HUES64 (cell line): Measurements from ENCODE around the gene SOX18.

Experiments used
- H3K27ac ChIP-seq: 2 replicates; pipeline ENCODE4 v1.7.0; 2013; ENCODE audit warnings: low read depth, low read length, inconsistent platforms
- H3K27me3 ChIP-seq: 2 replicates; pipeline ENCODE4 v1.6.1; 2013; ENCODE audit warnings: mild to moderate bottlenecking, low read length; ENCODE audit not compliant: insufficient read depth
- H3K36me3 ChIP-seq: 2 replicates; pipeline ENCODE4 v1.6.1; 2013; ENCODE audit warnings: mild to moderate bottlenecking, low read length; ENCODE audit not compliant: insufficient read depth
- H3K4me1 ChIP-seq: 2 replicates; pipeline ENCODE4 v1.6.1; 2013; ENCODE audit warnings: mild to moderate bottlenecking, low read length, moderate library complexity; ENCODE audit not compliant: insufficient read depth
- H3K4me3 ChIP-seq: 2 replicates; pipeline ENCODE4 v1.5.1; 2013; ENCODE audit warnings: mild to moderate bottlenecking, low read length, moderate library complexity
- H3K9ac ChIP-seq: 2 replicates; pipeline ENCODE4 v1.6.1; 2013; ENCODE audit warnings: mild to moderate bottlenecking, low read depth, low read length
- H3K9me3 ChIP-seq: 2 replicates; pipeline ENCODE4 v1.6.1; 2013; ENCODE audit warnings: low read depth, low read length; ENCODE audit not compliant: insufficient read depth
- WGBS: fragments of 150-250, 120-280 bp; methylation state at CpG from one replicate; pipeline ENCODE4 v1.1.7; 2013; ENCODE audit warnings: missing lambda C conversion rate; 5-methylcytosine and 5-hydroxymethylcytosine counted together

SOX18 gene

GRCh38 chr20:64048402-64049044, 916 bp downstream of the SOX18 start:
- no peak overlapping the region for H3K27ac ChIP-seq
- no peaks in the 10 kb centered on the region for H3K36me3 ChIP-seq
- H3K4me3 ChIP-seq, result peak overlapping the region; percentile 31
- 3% methylated on average over 95 of the region's 101 CpGs for WGBS
- peaks cover 76% of the 10 kb centered on the region for H3K27me3 ChIP-seq
- peaks cover 7% of the 10 kb centered on the region; the same call in 1 of the 2 replicates for H3K4me1 ChIP-seq
- H3K9ac ChIP-seq, result peak overlapping the region; percentile 34; the same call in 1 of the 2 replicates
- H3K9me3 ChIP-seq, result no peaks in the 10 kb centered on the region

- Histone ChIP-seq H3K27ac (no peak overlapping the region), H3K4me3 (peak overlapping the region; percentile 31), H3K9me3 (no peaks in the 10 kb centered on the region), H3K27me3 (peaks cover 81% of the 10 kb centered on the region), H3K4me1 (peaks cover 7% of the 10 kb centered on the region; the same call in 1 of the 2 replicates), H3K9ac (peak overlapping the region; percentile 34; the same call in 1 of the 2 replicates), H3K36me3 (no peaks in the 10 kb centered on the region)
- WGBS, result 6% methylated on average over 49 of the region's 49 CpGs
Measured at GRCh38 chr20:64047968-64048401, 1.5 kb downstream of the SOX18 start.

- peaks cover 87% of the 10 kb centered on the region for H3K27me3 ChIP-seq
- 89% methylated on average over 8 of the region's 8 CpGs for WGBS
Measured at GRCh38 chr20:64047046-64047389, 2.4 kb downstream of the SOX18 start.

GRCh38 chr20:64045346-64046011, 4.0 kb downstream of the SOX18 start:
- H3K4me3 ChIP-seq, result no peak overlapping the region
- no peak overlapping the region for H3K9ac ChIP-seq
- WGBS, result 69% methylated on average over 11 of the region's 11 CpGs
- H3K36me3 ChIP-seq, result no peaks in the 10 kb centered on the region
- H3K27me3 ChIP-seq, result peaks cover 96% of the 10 kb centered on the region
- H3K4me1 ChIP-seq, result peaks cover 7% of the 10 kb centered on the region; the same call in 1 of the 2 replicates
- H3K9me3 ChIP-seq, result no peaks in the 10 kb centered on the region
- no peak overlapping the region for H3K27ac ChIP-seq

More at GRCh38 chr20:64047046-64047389, 2.4 kb downstream of the SOX18 start:
- Histone ChIP-seq H3K27ac (no peak overlapping the region), H3K4me3 (no peak overlapping the region), H3K36me3 (no peaks in the 10 kb centered on the region), H3K9ac (no peak overlapping the region), H3K4me1 (peaks cover 7% of the 10 kb centered on the region; the same call in 1 of the 2 replicates), H3K9me3 (no peaks in the 10 kb centered on the region)

GRCh38 chr20:64044484-64045247, 4.8 kb downstream of the SOX18 start:
- no peak overlapping the region for H3K4me3 ChIP-seq
- H3K27me3 ChIP-seq, result peaks cover 96% of the 10 kb centered on the region
- WGBS, result 79% methylated on average over 14 of the region's 14 CpGs
- no peaks in the 10 kb centered on the region for H3K36me3 ChIP-seq
- H3K9ac ChIP-seq, result no peak overlapping the region
- no peak overlapping the region for H3K27ac ChIP-seq
- peaks cover 7% of the 10 kb centered on the region; the same call in 1 of the 2 replicates for H3K4me1 ChIP-seq
- H3K9me3 ChIP-seq, result no peaks in the 10 kb centered on the region

GRCh38 chr20:64043768-64044167, 5.7 kb downstream of the SOX18 start:
- Histone ChIP-seq H3K27me3 (peaks cover 97% of the 10 kb centered on the region), H3K36me3 (no peaks in the 10 kb centered on the region)
- WGBS, result 93% methylated on average over 9 of the region's 9 CpGs

GRCh38 chr20:64042054-64042781, 7.2 kb downstream of the SOX18 start:
- H3K27ac ChIP-seq, result no peak overlapping the region
- no peaks in the 10 kb centered on the region for H3K9me3 ChIP-seq
- H3K4me3 ChIP-seq, result peak overlapping the region; percentile 55
- no peaks in the 10 kb centered on the region for H3K36me3 ChIP-seq
- 4% methylated on average over 44 of the region's 55 CpGs for WGBS
- peaks cover 7% of the 10 kb centered on the region; the same call in 1 of the 2 replicates for H3K4me1 ChIP-seq
- H3K9ac ChIP-seq, result 0 out of 2 replicates have a peak overlapping the region, but pooled peaks have one; percentile 35
- H3K27me3 ChIP-seq, result peaks cover 97% of the 10 kb centered on the region

More at GRCh38 chr20:64043768-64044167, 5.7 kb downstream of the SOX18 start:
- H3K27ac ChIP-seq, result no peak overlapping the region
- peaks cover 7% of the 10 kb centered on the region; the same call in 1 of the 2 replicates for H3K4me1 ChIP-seq
- H3K9ac ChIP-seq, result no peak overlapping the region
- no peaks in the 10 kb centered on the region for H3K9me3 ChIP-seq
- no peak overlapping the region for H3K4me3 ChIP-seq

- WGBS, result 26% methylated on average over 8 of the region's 11 CpGs
- H3K36me3 ChIP-seq, result no peaks in the 10 kb centered on the region
- H3K27me3 ChIP-seq, result peaks cover 94% of the 10 kb centered on the region
- H3K27ac ChIP-seq, result no peak overlapping the region
- H3K4me1 ChIP-seq, result peaks cover 8% of the 10 kb centered on the region; the same call in 1 of the 2 replicates
- H3K4me3 ChIP-seq, result peak overlapping the region; percentile 55
- no peaks in the 10 kb centered on the region for H3K9me3 ChIP-seq
- H3K9ac ChIP-seq, result no peak overlapping the region
Measured at GRCh38 chr20:64041781-64042053, 7.7 kb downstream of the SOX18 start.

GRCh38 chr20:64041040-64041780, 8.2 kb downstream of the SOX18 start:
- no peaks in the 10 kb centered on the region for H3K36me3 ChIP-seq
- no peak overlapping the region for H3K9ac ChIP-seq
- peaks cover 89% of the 10 kb centered on the region for H3K27me3 ChIP-seq
- H3K9me3 ChIP-seq, result no peaks in the 10 kb centered on the region
- H3K27ac ChIP-seq, result no peak overlapping the region
- WGBS, result 75% methylated on average over 15 of the region's 15 CpGs
- H3K4me1 ChIP-seq, result peaks cover 13% of the 10 kb centered on the region; the same call in 1 of the 2 replicates
- no peak overlapping the region for H3K4me3 ChIP-seq
